LHCN-M2 (cell line): Measurements from ENCODE around the gene FANCG. TPM values are rescaled to one million over a fixed set of nuclear protein-coding genes. Genes with fewer than 3 reads are reported as not detected.
A peak's percentile ranks its signal among the peaks of the same experiment; 100 is the strongest.

Source experiments
- DNase-seq: peaks from one replicate; pipeline ENCODE4 v3.0.0-alpha.2; 2012; ENCODE audit warnings: low read depth
- total RNA-seq: library from RNA; depleted of rRNA; stranded (reverse); fragments of >200 nt; gene quantifications from 2 replicates; pipeline ENCODE4 v1.2.3, GENCODE V29; 2014

The FANCG gene
- total RNA-seq, 1 experiment from 2014 or later, result 54.2 TPM

GRCh38 chr9:35103660-35104191, 24.0 kb upstream of the FANCG start:
- no peak for DNase-seq

GRCh38 chr9:35102769-35103659, 23.3 kb upstream of the FANCG start, which contains the start of gene STOML2:
Gene STOML2, minus strand, starts transcription at chr9:35103131. Its CDS starts 37 bp downstream, at chr9:35103094.
- peak; percentile 95 for DNase-seq

DNA sequence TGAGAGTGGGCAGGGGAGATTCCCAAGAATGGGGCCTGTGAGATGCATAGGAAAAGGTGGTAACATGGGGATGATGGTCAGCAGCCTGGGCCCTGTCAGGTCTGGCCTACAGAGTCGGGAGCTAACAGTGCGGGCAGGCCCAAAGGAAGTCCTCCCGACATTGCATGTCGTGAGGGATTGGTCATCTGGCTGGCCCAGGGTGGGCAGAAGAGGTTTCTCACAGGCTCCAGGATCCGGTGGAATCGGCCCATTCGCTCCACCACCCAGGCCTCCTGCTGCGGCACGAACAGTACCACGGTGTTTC, 22.7 kb upstream of the FANCG start:
- DNase-seq, result no peak

DNA sequence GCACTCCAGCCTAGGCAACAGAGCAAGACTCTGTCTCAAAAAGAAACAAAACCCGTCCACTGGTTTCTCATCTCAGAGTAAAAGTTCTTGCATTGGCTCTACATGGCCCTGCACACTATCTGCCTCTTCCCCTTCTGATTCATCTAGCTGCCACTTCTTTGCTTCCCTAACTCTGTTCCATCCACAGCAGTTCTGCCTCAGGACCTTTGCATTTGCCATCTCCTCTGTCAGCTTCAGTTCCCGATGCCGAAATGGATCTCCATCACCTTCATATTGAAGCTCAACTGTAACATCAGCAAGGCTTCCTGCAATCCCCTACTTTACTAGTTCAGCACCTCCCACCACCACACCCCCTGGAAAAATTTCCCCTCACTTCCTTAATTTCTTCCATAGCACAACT, 17.8 kb upstream of the FANCG start:
- DNase-seq, result no peak

DNA sequence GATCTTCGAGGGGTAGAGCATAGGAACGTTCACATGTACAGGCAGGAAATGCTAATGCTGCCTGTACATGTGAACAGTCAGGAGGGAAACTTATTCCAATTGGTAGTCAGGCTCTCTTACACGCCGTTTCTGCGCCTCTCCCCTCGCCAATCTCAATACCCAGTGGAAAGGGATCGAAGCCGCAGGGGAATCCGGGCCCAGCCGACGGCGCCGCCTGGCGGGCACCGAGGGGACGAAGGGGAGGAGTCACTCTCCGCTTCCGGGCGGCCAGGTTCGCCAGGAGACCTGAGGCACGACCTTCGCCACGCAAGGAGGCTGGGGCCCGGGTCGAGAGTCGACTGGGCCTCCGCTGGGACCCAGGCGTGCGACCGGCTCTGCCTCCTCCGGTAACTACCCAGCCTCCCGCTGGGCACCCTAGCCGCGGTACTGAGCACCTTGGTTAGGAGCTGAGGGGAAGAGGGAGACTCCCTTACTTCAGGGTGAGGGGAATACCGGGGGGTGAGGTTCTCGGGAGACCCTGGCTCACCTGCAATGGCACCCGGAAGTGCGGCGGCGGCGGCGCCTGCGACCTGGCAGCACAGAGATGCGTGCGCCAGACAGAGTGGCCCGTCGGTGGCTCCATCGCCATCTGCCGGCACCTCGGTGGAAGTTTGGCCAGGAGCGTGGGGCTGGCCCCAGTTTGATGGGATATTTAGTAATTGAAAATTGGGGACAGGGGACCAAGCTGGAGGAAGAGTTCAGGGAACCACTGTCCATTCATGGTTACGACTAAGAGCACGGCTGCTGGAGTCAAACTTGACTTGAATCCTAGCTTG, 16.5 kb upstream of the FANCG start, which contains the start of gene PIGO:
Gene PIGO (minus strand): TSS at position 557 of the 815 bp plus-strand sequence. CDS start 1,026 bp downstream, outside the sequence.
- DNase-seq, result peak; percentile 69

DNA sequence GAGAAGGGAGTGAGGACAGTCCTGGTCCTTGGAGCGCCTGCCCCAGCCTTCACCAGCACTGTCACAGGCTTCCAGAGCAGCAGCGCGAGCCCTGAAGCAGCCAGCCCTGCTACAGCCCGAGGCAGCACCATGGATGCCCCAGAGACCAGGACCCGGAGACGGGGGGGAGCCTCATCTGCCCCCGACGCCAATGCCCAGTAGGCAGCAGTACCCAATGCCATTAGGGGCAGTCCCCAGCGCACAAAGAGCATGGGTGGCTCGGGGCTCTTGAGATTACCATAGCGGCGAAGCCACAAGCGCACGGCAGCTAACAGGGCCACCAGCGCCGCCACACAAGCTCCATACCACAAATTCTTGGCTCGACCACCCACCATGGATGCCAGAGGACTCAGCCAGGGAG, 11.8 kb upstream of the FANCG start:
- DNase-seq, result no peak

DNA sequence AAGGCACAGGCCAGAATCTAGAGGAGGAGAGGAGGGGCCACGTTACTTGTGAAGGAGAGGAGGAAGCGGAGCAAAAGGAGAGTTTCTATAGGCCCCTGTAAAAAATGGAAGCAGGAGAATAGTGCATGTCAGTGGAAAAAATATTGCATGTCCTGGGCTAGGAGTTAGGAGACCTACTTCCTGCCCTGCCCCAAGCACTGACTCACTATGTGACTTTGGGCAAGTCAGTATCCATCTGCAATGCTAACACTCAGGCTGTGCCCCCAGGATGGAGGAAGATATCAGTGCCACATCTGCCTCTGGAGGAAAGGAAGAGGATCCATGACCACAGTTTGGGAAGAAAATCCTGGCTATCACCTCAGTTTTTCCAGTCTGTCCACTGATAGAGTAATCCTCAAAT, 9.7 kb upstream of the FANCG start:
- DNase-seq, result no peak

DNA sequence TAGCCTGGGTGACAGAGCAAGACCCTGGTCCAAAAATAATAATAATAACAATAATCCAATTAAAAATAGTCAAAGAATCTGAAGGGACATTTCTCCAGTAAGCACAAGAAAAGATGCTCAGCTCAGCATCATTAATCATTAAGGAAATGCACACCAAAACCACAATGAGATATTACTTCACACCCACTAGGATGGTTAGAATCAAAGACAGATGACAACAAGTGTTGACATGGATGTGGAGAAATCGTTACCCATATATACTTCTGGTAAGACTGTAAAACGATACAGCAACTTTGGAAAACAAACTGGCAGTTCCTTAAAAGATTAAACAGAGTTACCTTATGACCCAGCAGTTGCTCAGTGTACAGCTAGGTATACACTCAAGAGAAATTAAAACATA, 5.3 kb upstream of the FANCG start:
- no peak for DNase-seq

GRCh38 chr9:35079041-35079425, 709 bp downstream of the FANCG start:
- no peak for DNase-seq

- DNase-seq, result no peak
Measured at GRCh38 chr9:35078066-35078465, 1.7 kb downstream of the FANCG start.

- no peak for DNase-seq
Measured at GRCh38 chr9:35076848-35077247, 2.9 kb downstream of the FANCG start.

DNA sequence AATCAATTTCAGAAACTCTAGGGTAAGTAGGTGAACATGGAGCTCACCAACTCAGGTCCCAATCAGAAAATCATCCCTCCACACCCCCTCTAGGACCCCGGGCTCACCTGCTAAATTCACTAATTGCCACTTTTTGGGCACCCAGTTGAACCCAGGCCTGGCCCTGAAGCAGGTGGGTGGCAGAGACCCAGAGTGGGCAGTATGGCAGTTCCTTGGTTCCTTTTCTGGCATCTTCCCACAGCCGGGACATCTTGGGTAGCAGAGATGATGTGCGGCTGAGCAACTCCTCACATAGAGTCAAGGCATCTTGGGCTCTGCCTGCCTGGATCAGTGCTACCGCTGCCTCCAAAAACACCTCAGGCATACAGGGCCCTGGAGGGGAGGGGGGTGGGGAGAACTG, 4.4 kb downstream of the FANCG start:
- DNase-seq, result no peak

DNA sequence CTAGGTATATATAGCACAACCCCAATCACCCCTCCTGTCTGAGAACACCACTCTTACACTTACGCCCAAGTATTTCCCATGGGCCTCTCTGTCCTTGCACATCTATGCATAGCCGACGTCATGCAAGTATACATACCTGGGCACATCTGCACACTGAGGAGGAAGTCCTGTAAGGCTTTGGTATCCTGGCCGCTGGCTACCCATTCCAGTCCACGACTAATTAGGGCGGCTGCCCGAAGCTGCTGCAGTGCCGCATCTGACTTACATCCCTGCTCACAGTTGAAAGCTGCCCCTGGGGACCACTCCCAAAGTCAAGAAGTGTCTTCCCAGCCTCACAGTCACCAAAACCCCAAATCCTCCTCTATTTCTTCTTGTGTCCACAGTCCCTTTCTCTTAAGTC, 5.0 kb downstream of the FANCG start:
- DNase-seq, result no peak

DNA sequence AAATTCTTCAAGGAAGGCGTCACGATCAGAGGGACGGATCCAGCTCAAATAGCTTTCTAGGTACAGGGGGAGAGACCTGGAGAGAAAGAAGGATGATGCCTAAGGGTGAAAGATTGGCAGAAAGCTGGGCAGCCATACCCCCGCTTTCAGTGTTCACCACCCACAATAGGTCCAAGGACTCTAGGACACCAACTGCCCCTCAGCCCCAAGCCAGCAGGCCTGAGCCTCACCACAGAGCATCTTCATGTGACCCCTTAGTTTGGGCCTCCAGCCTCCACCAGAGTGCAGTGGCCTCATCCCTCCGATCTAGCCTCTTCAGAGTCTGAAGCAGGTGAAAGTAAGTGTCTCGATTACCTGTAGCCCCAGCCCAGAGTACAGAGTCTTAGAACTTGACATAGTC, 5.6 kb downstream of the FANCG start:
- no peak for DNase-seq

GRCh38 chr9:35073279-35073612, 6.5 kb downstream of the FANCG start:
- DNase-seq, result no peak

- DNase-seq, result peak; percentile 99
Measured at GRCh38 chr9:35072461-35073278, 7.1 kb downstream of the FANCG start, which contains the start of gene VCP. Gene VCP, minus strand, starts transcription at chr9:35072625. Its CDS starts 272 bp downstream, at chr9:35072353.

- peak; percentile 85 for DNase-seq
Measured at GRCh38 chr9:35071814-35072460, 7.8 kb downstream of the FANCG start.

- DNase-seq, result no peak
Measured at GRCh38 chr9:35070823-35071813, 8.6 kb downstream of the FANCG start.

DNA sequence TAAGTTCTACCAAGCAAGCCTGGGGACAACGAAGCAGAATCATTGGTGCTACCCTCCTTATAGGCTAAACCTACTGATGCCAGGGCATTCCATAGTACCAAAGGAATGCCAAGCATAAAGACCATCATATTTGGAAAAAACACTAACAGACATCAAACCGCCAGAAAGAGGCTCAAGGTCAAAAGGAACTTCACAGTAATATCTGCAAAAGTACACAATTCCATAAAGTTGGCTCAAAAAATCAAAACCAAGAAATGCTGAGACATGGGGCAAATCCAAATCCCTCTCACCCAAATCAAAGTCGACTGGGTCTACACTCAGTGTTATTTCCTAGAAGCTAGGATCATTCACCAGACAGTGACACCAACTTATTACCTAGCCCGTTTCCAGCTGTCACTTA, 10.7 kb downstream of the FANCG start:
- DNase-seq, result no peak

- DNase-seq, result no peak
Measured at GRCh38 chr9:35067056-35067455, 12.7 kb downstream of the FANCG start.
